Testis (tissue), 2 donors: Measurements from ENCODE around the gene DOCK9.

Experiments
- CTCF ChIP-seq, 3 experiments: fragments of 450-650 bp in 2 of 3; fragments of 200-600 bp in 1 of 3; sonication (generic) in 1 of 3; IDR thresholded peaks; one replicate each; pipeline ENCODE4 v1.5.1; 2016 to 2019; ENCODE audit warnings: antibody characterized with exemption in 3 of 3, mild to moderate bottlenecking in 2 of 3, moderate library complexity in 1 of 3
- POLR2A ChIP-seq: fragments of 450-650 bp; IDR thresholded peaks from one replicate; pipeline ENCODE4 v1.6.1; 2017; ENCODE audit warnings: antibody characterized with exemption, mild to moderate bottlenecking, moderate library complexity

GRCh38 chr13:98959291-98959690, 18.6 kb downstream of the DOCK9 start:
- TF ChIP-seq CTCF (IDR thresholded peaks at IDR 0.05) (no peak), POLR2A (no peak)
